HL-60/S4 treated with retinoic acid at 250 ng/mL for 4 days and 3 days (cell line): ENCODE data around the gene EXOC3.
"Not testable (repeated sequence)": the region's sequence is repeated elsewhere in the genome, so short reads cannot be mapped to it uniquely, and the experiment has no call there.

Experiments used
- in situ Hi-C: fragments of 300-500 bp; cut with MboI; formaldehyde crosslinking; loops from 2 replicates; pipeline ENCODE4 v1.7.0; 2022; ENCODE audit warnings: low sequenced_read_pairs

EXOC3 gene

GRCh38 chr5:497871-498509, 55.0 kb downstream of the EXOC3 start:
- in situ Hi-C loops: no loop called here

DNA sequence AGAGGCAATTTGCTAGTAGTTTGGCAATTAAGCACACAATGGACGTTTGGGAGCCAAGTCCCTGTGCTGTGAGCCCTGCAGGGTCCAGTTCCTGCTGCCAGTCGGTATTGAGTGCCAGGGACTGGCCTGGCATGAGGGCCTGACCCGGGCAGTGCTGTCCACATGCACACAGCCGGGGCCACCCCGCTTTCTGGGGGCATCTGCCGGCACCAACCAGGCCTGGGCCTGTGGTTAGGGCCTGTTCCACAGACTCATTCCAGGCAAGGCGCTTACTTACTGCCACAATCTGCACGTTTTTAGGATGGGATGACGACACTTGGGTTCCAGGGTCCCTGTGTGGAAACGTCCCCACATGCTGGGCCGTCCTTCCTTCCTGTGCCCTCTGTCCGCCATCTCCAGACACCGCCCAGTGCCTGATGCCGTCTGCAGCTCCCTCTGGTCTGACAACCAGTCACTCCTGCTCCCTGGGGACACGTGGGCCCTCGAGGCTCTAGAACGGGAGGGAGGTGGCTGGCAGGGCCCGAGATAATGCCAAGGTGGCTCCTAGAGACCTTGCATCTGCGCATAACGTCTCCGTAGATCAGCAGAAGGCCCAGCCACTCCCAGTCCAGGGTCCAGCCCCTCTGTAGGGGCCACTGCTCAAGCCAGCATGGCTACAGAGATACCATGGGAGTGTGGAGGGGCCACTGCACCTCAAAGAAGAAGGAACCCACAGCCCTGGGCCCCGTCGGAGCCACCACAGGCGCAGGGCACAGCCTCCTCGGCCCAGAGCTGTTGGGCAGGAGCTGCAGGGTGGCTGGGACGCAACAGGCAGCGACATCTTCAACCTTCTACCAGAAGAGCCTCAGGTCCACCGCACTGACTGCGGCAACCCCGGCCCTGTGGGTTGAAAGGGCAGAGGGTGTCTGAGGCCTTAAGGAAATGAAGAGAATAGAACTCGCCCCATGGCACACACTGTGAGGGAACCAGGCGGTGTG, 56.5 kb downstream of the EXOC3 start:
- in situ Hi-C loops: no loop called here

GRCh38 chr5:500491-500890, 57.5 kb downstream of the EXOC3 start:
- in situ Hi-C loops: no loop called here

GRCh38 chr5:501105-501830, 58.3 kb downstream of the EXOC3 start:
- in situ Hi-C loops: no loop called here

GRCh38 chr5:501831-502184, 58.8 kb downstream of the EXOC3 start:
- in situ Hi-C loops: no loop called here

- in situ Hi-C loops: no loop called here
Observed at GRCh38 chr5:502325-503079, 59.5 kb downstream of the EXOC3 start.

GRCh38 chr5:504326-505154, 61.6 kb downstream of the EXOC3 start:
- in situ Hi-C loops: no loop called here

GRCh38 chr5:505951-506525, 63.1 kb downstream of the EXOC3 start:
- in situ Hi-C loops: no loop called here

DNA sequence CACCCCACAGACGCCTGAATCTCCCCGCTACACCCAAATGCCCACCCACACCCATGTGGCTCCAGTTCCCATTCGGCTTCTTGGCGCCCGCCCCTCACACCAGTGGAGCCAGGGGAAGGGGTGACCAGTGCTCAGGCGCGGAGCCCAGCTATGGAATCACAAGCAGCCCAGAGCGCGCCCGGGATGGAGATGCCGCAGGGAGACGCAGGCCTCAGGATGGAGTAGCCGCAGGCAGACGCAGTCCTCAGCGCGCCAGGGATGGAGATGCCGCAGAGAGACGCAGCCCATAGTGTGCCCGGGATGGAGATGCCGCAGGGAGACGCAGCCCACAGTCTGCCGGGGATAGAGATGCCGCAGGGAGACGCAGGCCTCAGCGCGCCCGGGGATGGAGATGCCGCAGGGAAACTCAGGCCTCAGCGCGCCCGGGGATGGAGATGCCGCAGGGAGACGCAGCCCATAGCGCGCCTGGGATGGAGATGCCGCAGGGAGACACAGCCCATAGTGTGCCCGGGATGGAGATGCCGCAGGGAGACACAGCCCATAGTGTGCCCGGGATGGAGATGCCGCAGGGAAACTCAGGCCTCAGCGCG, 65.1 kb downstream of the EXOC3 start:
- in situ Hi-C loops: not testable (repeated sequence)

DNA sequence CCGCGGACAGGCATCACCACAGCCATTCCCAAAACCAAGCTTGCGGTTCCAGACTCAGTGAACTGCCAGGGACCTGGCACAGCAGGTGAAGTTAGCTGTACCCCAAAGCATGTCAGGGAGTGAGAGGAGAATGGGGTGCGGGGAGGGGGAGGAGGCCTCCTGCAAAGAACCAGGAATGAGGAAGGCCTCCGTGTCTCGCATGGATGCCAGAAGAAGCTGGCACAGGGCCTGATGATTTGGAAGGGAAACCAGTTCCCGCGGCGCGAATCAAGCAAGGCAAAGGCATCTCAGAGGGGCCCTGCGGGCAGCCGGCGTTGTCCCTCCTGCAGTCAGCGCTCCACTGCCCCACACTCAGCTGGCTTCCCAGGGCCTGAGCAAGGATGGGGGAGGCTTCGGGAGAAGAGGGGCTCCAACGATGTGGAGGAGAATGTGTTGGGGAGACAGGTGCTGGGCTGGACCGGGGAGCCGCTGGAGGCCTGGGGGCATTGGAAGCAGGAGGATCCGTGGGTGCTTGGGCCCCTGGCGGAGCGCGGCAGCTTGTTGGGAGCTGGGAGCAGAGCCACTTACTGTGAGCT, 66.7 kb downstream of the EXOC3 start:
- in situ Hi-C loops: no loop called here

DNA sequence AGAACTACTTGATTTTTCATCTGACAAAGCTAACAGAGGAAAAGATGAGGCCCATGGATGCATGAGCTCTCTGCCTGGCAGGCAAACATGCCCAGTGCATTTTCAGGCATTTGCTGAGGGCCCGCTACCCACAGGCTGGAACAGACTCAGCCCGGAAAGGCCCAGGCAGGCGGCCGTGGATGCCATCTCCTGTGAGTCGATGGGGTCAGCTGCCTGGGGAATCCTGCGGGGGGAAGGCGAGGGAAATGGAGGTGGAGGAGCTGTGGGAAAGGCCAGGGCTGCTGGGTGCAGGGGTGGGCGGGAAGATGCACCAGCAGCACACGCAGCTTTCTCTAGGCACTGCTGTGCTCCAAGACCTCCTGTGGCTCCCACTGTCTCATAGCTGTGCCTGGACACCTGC, 67.5 kb downstream of the EXOC3 start:
- in situ Hi-C loops: no loop called here

DNA sequence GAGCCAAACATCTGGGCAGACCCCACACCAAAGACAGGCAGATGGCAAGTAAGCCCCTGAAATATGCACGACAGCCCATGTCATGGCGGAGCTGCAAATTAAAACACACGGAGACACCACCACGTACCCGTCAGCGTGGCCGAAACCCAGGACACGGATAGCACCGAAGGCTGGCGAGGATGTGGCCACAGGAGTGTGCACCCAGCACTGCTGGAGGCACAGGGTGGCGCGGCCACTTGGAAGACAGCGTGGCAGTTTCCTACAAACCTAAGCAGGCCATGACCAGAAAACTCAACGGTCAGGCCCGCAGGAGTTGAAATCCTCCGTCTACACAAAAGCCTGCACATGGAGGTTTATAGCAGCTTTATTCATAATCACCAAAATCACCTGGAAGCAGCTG, 68.5 kb downstream of the EXOC3 start:
- in situ Hi-C loops: no loop called here

GRCh38 chr5:513216-514100, 70.5 kb downstream of the EXOC3 start:
- in situ Hi-C loops: no loop called here

DNA sequence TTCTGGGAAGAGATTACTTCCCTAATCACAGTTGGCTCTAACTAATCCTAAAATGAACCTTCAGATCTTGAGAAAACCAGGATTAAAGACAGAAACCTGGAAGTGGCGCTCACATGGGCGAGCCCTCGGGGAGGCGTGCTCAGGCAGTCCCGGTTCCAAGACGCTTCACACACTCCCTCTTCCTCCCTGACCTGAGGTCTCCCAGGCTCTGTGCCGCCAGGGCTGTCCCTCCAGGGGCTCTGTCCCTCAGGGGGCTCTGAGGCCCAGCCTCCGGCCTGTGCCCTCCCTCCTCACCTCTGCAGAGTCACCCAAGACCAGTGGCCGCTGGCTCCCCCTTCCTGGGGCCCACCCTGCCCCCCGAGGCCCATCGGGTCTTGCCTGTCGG, 71.1 kb downstream of the EXOC3 start:
- in situ Hi-C loops: no loop called here

DNA sequence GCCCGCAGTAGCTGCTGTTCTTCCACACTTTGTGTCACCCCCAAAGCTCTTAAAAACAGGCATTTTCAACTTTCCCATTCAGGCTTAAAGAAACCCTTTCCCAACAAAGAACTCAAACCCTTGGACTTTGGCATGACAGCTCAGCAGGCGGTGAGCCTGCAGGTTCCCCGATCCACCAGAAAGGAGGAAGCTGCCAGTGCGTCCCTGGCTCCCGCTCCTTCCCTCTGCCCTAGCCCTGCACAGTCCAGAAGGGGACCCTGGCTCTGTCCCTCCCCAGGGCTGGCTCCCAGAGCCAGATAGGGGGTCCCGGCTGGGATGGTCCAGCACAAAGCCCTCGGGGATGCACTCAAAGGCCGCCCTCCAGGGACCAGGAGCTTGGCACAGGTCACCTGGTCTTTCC, 71.7 kb downstream of the EXOC3 start:
- in situ Hi-C loops: no loop called here

DNA sequence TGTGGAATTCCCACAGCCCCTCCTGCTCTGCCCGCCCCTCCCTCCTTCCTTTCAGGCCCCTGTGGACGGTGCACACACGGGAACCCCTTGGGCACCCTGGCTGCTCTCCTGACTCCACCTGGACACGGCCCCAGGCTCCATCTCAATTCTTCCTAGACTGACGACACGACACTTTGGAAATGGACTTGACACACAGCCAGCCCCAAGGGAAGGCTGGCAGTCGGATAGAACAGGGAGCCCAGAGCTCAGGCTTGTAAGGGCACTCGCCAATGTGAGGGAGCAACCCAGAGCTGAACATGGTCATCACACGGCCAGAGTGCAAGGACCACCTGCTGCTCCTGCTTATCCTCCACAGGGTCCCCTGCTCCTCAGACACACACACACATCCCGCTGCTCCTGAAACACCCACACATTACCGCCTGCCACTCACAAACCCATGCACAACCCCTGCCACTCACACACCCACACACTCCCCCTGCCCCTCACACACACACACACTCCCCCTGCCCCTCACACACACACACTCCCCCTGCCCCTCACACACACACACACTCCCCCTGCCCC, 72.4 kb downstream of the EXOC3 start:
- in situ Hi-C loops: no loop called here

DNA sequence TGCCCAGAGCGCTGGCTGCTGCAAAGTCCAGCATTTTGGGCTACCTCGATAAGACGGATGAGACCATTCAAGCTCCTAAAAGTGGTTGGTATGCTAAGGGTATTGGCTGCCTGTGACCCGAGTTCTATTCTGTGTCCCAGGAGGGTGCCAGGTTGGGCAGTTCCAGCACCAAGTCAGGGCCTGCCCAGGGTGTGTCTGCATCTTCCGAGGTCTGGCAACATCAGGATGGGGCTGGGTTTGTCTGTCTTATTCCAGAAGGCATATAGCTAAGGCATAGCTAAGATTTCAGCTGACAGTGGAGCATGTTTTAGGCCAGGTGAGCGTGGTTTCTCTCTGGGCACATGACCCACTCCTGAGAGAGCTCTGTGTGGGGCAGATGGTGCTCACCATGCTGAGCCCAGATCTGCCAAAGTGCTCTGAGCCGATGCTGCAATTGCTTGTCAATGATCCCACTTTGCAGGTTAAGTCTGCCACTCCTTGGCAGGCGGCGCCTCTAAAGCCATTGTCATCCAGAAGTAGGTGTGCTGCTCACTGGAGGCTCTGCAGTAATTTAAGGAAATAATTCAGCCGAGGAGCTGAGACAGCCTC, 73.5 kb downstream of the EXOC3 start:
- in situ Hi-C loops: no loop called here
